T-helper 17 cell (primary cell): ENCODE data around the gene NPIPA5. TPM values are rescaled to one million over a fixed set of nuclear protein-coding genes. Genes with fewer than 3 reads are reported as not detected.
"Not testable (repeated sequence)": the region's sequence is repeated elsewhere in the genome, so short reads cannot be mapped to it uniquely, and the experiment has no call there.

Experiments used
- ATAC-seq: fragments of 150-1000 bp; cut with Tn5 transposase; 2 replicates; pipeline ENCODE4 v1.10.0; 2021; ENCODE audit warnings: mild to moderate bottlenecking, moderate library complexity
- DNase-seq, 3 donors: peaks; one replicate each; pipeline versions ENCODE4 v3.0.0 to v3.0.0-alpha.2; 2020 to 2021
- H3K9me3 ChIP-seq: one replicate; pipeline ENCODE4 v1.7.0; 2013; ENCODE audit warnings: low read length, mild to moderate bottlenecking; ENCODE audit not compliant: control insufficient read depth, poor library complexity, severe bottlenecking
- H3K27ac Mint-ChIP-seq: one replicate; pipeline ENCODE4 v1.8.0; 2022; ENCODE audit warnings: mild to moderate bottlenecking, moderate library complexity, mixed read lengths
- H3K27me3 Mint-ChIP-seq: one replicate; pipeline ENCODE4 v1.8.0; 2022; ENCODE audit warnings: mixed read lengths
- H3K36me3 Mint-ChIP-seq: one replicate; pipeline ENCODE4 v1.8.0; 2022; ENCODE audit warnings: low read depth, mixed read lengths
- H3K4me1 Mint-ChIP-seq: one replicate; pipeline ENCODE4 v1.8.0; 2022; ENCODE audit warnings: mild to moderate bottlenecking, mixed read lengths
- H3K4me3 Mint-ChIP-seq: one replicate; pipeline ENCODE4 v1.8.0; 2022; ENCODE audit warnings: mild to moderate bottlenecking, moderate library complexity, mixed read lengths
- total RNA-seq, 4 donors: library from RNA in 2 of 4; stranded (reverse) in 2 of 4; gene quantifications; one replicate each; pipeline ENCODE4 v1.2.3 and lab custom pipeline; 2022 to 2026

NPIPA5 gene
- total RNA-seq, 2 donors from 2014 or later, result 12.3 to 13.9 TPM

DNA sequence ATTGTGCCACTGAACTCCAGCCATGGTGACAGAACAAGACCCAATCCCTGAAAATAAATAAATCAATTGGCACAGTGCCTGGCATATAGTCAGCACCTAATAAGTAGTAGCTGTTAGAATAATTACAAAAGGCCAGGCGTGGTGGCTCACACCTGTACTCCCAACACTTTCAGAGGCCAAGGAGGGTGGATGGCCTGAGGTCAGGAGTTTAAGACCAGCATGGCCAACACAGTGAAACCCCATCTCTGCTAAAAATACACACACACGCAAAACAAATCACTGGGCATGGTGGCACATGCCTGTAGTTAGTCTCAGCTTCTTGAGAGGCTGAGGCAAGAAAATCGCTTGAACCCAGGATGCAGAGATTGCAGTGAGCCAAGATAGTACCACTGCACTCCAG is 25.2 kb downstream of the NPIPA5 start:
- not testable (repeated sequence) for H3K4me3 Mint-ChIP-seq, H3K27me3 Mint-ChIP-seq, DNase-seq, ATAC-seq, H3K4me1 Mint-ChIP-seq, H3K9me3 ChIP-seq, H3K36me3 Mint-ChIP-seq, H3K27ac Mint-ChIP-seq

DNA sequence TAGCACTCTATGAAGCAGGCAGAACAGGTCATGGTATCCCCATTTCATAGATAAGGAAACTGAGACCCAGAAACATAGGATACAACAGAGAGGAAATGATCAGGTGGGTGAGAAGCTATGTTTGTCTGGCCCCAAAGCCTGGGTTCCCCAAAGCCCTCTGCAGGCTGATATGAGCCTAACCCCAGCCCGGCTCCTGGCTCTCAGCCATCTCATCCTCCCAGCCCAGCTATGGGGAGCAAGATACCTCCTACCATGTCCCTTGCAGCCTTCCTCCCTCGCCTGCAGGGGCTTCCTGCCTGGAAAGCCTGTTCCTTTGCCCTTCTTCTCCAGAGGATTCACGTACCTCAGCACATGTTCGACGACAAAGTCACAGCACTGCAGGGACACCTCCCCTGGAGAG is 26.3 kb downstream of the NPIPA5 start:
- H3K4me3 Mint-ChIP-seq, H3K4me1 Mint-ChIP-seq, H3K36me3 Mint-ChIP-seq, DNase-seq, H3K9me3 ChIP-seq, ATAC-seq, H3K27me3 Mint-ChIP-seq, H3K27ac Mint-ChIP-seq: not testable (repeated sequence)

DNA sequence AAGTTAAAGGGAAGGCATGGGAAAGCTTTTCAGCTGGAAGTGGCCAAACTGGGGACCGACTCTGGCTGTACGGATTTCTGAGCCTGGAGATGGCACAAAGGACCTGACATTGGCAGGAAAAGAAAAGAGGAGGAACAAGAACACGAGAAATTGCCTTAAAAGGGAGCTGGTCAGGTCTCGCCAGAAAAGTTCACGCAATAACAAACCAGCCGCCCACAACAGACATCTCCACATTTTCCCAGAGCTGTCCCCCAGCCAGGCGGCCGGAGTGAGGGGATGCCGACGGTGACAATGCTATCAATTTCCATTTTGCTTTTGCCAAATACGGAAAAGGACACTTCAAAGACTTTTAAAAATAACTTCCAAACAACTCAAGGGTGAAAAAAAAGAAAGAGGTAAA is 26.8 kb downstream of the NPIPA5 start:
- H3K36me3 Mint-ChIP-seq, H3K27me3 Mint-ChIP-seq, H3K27ac Mint-ChIP-seq, ATAC-seq, H3K9me3 ChIP-seq, H3K4me1 Mint-ChIP-seq, H3K4me3 Mint-ChIP-seq, DNase-seq: not testable (repeated sequence)

DNA sequence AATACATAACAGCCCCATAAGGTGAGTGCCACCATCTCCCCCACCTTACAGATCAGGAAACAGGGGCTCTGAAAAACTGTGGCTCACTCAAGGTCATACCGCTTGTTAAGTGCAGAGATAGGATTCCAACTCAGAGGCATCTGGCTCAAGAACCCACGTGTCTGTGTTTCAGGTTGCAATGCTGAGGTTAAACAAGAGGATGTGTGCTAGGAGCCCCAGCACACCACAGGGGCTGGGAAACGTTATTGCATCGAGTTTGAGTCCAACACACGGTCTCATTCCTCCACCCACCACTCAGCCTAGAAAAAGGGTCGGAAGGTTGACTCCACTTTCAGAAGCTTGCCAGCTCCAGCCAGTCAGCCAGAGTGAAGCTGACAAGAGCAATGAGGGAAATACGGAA is 29.4 kb downstream of the NPIPA5 start:
- H3K9me3 ChIP-seq, ATAC-seq, DNase-seq, H3K27me3 Mint-ChIP-seq, H3K4me1 Mint-ChIP-seq, H3K27ac Mint-ChIP-seq, H3K4me3 Mint-ChIP-seq, H3K36me3 Mint-ChIP-seq: not testable (repeated sequence)

DNA sequence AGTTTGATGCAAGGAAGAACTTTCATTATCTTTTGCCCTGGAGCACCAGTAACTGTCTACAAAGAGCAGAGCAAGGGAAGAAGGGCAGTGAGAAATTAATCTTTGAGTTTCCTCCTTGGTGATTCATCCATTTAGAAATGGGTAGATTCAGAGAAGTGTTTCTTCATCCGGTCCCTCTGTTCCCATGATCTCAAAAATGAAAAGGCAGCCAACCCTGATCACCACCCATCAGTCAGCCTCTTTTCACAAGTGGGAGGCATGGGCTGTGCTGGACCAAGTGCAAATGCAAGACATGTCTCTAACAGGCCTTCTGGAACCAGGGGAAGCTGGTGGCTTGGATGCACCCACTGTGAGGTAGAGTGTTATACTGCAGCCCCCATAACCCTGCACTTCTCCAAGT is 35.8 kb downstream of the NPIPA5 start:
- H3K4me3 Mint-ChIP-seq, DNase-seq, H3K27ac Mint-ChIP-seq, ATAC-seq, H3K36me3 Mint-ChIP-seq, H3K9me3 ChIP-seq, H3K27me3 Mint-ChIP-seq, H3K4me1 Mint-ChIP-seq: not testable (repeated sequence)

DNA sequence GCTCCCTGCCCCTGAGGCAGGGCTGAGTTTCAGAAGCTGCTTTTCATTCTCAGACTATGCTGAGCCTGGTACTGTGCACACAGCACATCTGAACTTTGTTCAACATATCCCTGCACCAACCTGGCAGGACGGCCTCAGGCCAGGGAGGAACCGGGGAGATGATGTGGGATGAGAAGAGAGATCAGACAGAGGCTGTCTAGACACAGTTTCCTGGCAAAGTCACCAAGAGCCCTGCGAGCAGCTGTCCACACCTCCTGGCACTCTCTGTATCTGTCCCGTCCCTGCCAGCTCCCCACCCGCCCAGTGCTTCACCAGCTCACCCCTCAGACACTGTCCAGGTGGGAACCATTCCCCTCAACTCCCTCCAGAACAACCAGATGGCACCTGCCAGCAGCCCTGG is 39.1 kb downstream of the NPIPA5 start:
- ATAC-seq, H3K4me3 Mint-ChIP-seq, H3K9me3 ChIP-seq, H3K27me3 Mint-ChIP-seq, H3K4me1 Mint-ChIP-seq, H3K27ac Mint-ChIP-seq, H3K36me3 Mint-ChIP-seq, DNase-seq: not testable (repeated sequence)

DNA sequence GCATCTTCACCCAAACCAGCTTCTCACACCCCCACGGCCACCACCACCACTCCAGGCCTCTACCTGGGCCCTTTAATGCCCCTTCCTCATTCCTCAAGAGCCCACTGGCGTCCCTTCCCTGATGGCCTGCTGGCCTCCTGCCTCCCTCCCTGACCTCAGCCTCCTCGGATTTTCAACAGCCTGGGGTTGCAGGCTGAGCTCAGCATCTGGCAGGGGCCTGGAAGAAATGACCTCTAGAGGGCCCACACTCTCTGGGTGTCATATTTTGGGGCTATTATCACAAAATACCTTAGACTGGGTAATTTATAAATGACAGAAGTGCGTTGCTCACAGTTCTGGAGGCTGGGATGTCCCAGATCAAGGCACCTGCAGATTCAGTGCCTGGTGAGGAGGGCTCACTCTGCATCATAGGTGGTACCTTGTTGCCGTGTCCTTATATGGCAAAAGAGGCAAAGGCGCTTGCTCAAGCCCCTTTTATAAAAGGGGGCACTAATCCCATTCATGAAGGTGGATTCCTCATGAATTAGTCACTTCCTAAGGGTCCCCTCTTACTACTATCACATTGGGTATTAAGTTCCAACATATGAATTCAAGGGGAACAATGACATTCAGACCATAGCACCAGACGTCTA is 40.0 kb downstream of the NPIPA5 start:
- H3K9me3 ChIP-seq, H3K36me3 Mint-ChIP-seq, H3K4me3 Mint-ChIP-seq, H3K4me1 Mint-ChIP-seq, H3K27ac Mint-ChIP-seq, ATAC-seq, H3K27me3 Mint-ChIP-seq, DNase-seq: not testable (repeated sequence)

DNA sequence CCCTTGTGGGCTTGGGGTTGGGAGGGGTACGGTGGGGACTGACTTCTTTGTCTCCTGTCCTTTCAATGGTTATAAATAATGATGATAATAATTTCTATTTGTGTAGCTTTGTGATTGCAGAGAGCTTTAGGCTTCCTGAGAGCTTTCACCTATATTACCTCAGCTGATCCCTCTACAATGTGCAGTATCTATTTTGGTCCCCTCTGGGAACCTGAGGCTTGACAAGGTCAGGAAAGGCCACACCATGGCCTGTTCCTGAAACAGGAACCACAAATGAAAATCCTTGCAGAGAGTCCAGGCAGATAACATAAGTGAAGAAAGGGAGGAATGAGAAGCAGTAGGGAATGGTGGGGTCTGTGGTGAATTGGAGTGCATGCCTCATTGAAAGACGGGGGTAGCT is 42.5 kb downstream of the NPIPA5 start:
- not testable (repeated sequence) for DNase-seq, H3K4me3 Mint-ChIP-seq, H3K27me3 Mint-ChIP-seq, H3K27ac Mint-ChIP-seq, H3K9me3 ChIP-seq, H3K36me3 Mint-ChIP-seq, ATAC-seq, H3K4me1 Mint-ChIP-seq

DNA sequence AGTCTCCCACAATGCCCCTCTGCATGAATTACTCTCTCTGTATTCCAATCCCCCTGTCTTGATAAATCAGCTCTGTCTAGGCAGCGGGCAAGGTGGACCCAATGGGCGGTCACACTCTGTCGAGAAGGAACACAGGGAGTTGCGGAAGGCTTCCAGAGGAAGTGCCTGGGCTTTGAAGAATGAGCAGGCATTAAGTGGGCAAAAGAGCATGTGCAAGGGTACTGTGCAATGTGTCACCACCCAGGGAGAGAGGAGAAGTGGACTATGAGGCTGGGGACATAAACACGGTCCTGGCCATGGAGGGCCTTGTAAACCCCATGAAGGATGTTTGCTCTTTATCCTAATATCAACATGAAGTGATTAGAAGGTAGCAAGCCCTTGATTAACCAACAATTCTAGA is 44.1 kb downstream of the NPIPA5 start:
- not testable (repeated sequence) for H3K27me3 Mint-ChIP-seq, H3K36me3 Mint-ChIP-seq, H3K4me1 Mint-ChIP-seq, H3K9me3 ChIP-seq, H3K4me3 Mint-ChIP-seq, DNase-seq, ATAC-seq, H3K27ac Mint-ChIP-seq

DNA sequence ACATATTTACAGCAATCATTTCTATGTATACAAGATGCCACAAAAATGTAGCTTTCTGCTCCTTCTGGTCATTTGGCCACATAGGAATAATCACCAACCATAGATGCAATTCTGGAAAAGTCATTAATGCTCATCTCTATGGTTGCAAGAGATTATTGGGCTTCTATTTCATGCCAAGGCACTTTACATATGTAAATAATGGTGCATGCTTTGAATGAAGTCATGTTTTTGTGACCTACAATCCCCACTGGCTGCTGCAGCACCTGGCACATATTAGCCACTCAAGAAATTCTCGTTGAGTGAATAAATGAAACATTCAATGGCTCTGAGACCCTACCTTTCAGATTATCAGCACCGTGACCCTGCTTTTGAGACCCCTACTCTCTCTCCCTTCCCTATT is 47.1 kb downstream of the NPIPA5 start:
- H3K27ac Mint-ChIP-seq, H3K27me3 Mint-ChIP-seq, H3K4me1 Mint-ChIP-seq, ATAC-seq, H3K36me3 Mint-ChIP-seq, H3K4me3 Mint-ChIP-seq, DNase-seq, H3K9me3 ChIP-seq: not testable (repeated sequence)

DNA sequence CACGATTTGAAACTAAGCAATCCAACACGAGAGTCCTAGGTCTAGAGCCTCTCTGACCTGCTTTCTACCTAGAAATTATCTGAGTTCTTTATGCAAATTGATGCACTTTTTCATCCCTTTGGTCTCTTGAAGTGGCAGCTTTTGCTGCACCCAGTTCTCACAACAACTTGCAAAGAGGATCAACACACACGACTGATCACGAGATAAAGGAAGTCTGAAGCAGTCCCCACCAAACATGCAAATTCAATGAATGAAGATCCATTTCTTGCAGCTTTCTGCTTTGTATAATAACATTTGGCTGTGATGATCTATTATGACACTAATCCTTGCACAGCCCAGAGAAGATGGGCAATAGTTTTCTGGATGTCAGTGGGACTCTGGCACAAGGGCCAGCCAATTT is 53.1 kb downstream of the NPIPA5 start:
- H3K9me3 ChIP-seq, DNase-seq, H3K4me3 Mint-ChIP-seq, H3K27ac Mint-ChIP-seq, H3K36me3 Mint-ChIP-seq, H3K4me1 Mint-ChIP-seq, H3K27me3 Mint-ChIP-seq, ATAC-seq: not testable (repeated sequence)

DNA sequence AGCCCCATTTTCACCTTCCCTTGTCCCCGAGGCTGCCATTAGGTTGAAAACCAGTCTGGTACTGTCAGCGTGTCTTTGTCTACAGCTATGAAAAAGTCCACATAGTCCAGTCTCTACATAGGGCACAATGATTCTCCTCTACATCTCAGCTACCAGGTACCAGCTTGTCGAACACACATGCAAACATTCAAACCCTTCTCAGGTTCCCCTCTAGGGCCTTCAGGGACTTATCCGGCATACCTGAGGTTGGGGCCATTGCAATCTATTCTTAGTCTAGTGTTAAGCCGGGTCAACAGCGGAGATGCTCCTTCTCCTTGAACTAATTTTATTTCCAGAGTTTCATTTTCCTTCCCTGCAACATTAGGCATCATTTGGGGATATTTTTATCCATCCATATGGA is 54.7 kb downstream of the NPIPA5 start:
- not testable (repeated sequence) for H3K27me3 Mint-ChIP-seq, H3K4me3 Mint-ChIP-seq, H3K9me3 ChIP-seq, DNase-seq, H3K27ac Mint-ChIP-seq, H3K4me1 Mint-ChIP-seq, H3K36me3 Mint-ChIP-seq, ATAC-seq

DNA sequence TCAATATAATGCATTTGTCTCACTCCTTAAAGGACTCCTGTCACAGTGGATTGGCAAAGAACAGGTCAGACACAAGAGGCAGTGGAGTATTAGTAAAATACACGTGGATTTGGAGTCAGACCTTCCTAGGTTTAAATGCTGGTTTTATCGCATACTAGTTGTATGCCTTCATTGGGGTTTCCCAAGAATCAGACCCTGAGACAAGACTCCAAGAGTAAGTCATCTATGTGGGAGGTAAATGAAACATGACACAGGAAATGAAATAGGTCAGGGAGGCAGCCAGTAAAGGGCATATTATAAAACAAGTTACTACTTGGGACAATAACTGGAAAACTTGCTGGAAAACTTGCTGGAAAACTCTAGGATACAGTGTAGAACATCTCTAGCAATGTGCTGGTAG is 56.9 kb downstream of the NPIPA5 start:
- not testable (repeated sequence) for H3K27ac Mint-ChIP-seq, H3K36me3 Mint-ChIP-seq, H3K4me3 Mint-ChIP-seq, H3K27me3 Mint-ChIP-seq, ATAC-seq, H3K9me3 ChIP-seq, DNase-seq, H3K4me1 Mint-ChIP-seq

DNA sequence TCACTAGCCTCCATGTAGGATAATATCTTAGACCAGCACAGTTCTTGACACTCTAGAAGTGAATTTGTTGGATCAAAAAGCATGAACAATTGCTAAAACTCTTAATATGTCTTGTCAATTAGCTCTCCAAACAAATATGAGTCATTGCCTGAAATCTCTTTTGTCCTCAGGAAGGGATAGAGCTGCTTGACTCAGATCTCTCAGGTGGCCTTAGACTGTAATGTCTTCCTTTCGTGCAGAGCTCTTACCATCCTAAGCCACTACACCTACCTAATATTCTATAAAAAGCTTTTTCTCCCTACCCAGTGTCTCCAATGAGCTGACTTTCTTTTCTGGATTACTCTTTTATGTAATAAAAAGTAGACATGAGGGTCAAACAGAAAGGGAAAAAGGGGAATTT is 63.5 kb downstream of the NPIPA5 start:
- ATAC-seq, H3K27ac Mint-ChIP-seq, H3K36me3 Mint-ChIP-seq, H3K4me1 Mint-ChIP-seq, H3K4me3 Mint-ChIP-seq, DNase-seq, H3K27me3 Mint-ChIP-seq, H3K9me3 ChIP-seq: not testable (repeated sequence)
